ENCODE results near the gene TRNP1. TPM values are rescaled to one million over a fixed set of nuclear protein-coding genes. Genes with fewer than 3 reads are reported as not detected.

TRNP1 gene
- total RNA-seq, 1 donor from 2014 or later = 15.3 TPM

DNA sequence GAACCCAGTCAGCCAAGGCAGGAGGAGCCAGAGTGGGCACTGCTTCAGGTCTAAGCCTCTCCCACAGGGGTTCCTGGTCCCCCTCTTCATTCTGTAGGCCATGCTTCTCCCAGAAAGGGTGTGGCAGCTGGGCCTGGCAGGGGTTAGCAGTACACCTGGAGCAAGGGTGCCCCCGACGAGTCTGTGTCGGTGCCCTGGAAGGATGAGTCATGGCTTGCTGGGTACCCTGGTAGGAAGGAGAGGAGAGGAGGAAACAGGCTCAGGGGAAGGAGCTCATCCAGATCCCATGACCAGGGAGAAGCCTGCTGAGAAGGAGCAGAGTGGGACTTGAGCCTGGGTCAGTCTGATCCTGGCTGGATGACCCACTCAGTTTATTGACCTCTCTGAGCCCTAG lies 43.6 kb upstream of the TRNP1 start:
- TF ChIP-seq, protein P1, sequence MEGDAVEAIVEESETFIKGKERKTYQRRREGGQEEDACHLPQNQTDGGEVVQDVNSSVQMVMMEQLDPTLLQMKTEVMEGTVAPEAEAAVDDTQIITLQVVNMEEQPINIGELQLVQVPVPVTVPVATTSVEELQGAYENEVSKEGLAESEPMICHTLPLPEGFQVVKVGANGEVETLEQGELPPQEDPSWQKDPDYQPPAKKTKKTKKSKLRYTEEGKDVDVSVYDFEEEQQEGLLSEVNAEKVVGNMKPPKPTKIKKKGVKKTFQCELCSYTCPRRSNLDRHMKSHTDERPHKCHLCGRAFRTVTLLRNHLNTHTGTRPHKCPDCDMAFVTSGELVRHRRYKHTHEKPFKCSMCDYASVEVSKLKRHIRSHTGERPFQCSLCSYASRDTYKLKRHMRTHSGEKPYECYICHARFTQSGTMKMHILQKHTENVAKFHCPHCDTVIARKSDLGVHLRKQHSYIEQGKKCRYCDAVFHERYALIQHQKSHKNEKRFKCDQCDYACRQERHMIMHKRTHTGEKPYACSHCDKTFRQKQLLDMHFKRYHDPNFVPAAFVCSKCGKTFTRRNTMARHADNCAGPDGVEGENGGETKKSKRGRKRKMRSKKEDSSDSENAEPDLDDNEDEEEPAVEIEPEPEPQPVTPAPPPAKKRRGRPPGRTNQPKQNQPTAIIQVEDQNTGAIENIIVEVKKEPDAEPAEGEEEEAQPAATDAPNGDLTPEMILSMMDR (IDR thresholded peaks at IDR 0.05; ENCODE audit: insufficient read depth, low read length, severe bottlenecking) = no peak
- no peak for FAIRE-seq

DNA sequence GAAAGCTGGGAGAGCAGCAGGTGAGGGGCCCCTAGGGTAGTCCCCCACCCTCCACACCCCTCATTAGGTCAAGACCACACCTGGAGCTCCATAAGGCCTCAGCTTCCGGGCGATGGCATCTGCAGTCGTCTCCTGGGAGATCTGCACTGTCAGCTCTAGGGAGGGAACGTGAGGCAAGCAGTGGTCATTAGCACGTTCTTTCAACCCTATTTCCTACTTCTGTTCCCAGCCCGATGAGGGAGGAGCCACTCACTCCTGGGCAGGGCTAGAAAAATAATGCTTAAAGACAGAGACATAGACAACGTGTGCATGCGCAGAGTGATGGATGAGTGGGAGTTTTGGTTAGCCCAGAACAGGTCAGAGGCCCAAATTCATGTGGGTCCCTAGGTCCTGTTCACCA lies 42.9 kb upstream of the TRNP1 start:
- no peak for FAIRE-seq
- DNase-seq (ENCODE audit: low read depth) = no peak
- no peak overlapping the region for H3K4me3 ChIP-seq (ENCODE audit: low read depth, low read length)
- TF ChIP-seq, protein P1 (IDR thresholded peaks at IDR 0.05; ENCODE audit: insufficient read depth, low read length, severe bottlenecking) = no peak
- no peaks in the 10 kb centered on the region for H3K27me3 ChIP-seq (ENCODE audit: control insufficient read depth, insufficient read depth, low read length)
- peaks cover 26% of the 10 kb centered on the region for H3K36me3 ChIP-seq (ENCODE audit: control insufficient read depth, insufficient read depth, low read length)

More for the DNA sequence above, 43.6 kb upstream of the TRNP1 start:
- H3K4me3 ChIP-seq (ENCODE audit: low read depth, low read length) = no peak overlapping the region
- peak; percentile 26 for DNase-seq (ENCODE audit: low read depth)
- peaks cover 29% of the 10 kb centered on the region for H3K36me3 ChIP-seq (ENCODE audit: control insufficient read depth, insufficient read depth, low read length)
- H3K27me3 ChIP-seq (ENCODE audit: control insufficient read depth, insufficient read depth, low read length) = no peaks in the 10 kb centered on the region

DNA sequence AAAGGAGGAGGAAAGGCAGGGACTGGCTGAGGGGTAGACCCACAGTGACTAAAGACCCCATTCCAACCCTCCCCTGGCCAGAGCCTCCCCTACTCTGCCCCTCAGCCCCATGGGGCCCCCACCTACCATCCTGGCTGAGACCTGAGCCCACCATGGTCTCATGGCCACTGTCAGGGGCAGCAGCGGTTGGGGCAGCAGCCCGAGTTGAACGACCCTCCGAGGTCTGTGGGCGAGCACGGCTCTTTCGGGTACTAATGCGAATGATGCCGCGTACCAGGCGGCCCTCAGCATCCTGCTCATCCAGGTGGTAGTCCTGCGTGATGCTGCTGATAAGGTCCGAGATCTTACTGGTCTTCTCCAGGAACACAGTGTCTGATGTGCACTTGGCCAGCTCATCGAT lies 42.3 kb upstream of the TRNP1 start:
- FAIRE-seq (no peak), DNase-seq (ENCODE audit: low read depth) (no peak)
- TF ChIP-seq, protein P1 (IDR thresholded peaks at IDR 0.05; ENCODE audit: insufficient read depth, low read length, severe bottlenecking) = no peak
- Histone ChIP-seq H3K36me3 (ENCODE audit: control insufficient read depth, insufficient read depth, low read length) (peaks cover 23% of the 10 kb centered on the region), H3K4me3 (ENCODE audit: low read depth, low read length) (no peak overlapping the region), H3K27me3 (ENCODE audit: control insufficient read depth, insufficient read depth, low read length) (no peaks in the 10 kb centered on the region)

DNA sequence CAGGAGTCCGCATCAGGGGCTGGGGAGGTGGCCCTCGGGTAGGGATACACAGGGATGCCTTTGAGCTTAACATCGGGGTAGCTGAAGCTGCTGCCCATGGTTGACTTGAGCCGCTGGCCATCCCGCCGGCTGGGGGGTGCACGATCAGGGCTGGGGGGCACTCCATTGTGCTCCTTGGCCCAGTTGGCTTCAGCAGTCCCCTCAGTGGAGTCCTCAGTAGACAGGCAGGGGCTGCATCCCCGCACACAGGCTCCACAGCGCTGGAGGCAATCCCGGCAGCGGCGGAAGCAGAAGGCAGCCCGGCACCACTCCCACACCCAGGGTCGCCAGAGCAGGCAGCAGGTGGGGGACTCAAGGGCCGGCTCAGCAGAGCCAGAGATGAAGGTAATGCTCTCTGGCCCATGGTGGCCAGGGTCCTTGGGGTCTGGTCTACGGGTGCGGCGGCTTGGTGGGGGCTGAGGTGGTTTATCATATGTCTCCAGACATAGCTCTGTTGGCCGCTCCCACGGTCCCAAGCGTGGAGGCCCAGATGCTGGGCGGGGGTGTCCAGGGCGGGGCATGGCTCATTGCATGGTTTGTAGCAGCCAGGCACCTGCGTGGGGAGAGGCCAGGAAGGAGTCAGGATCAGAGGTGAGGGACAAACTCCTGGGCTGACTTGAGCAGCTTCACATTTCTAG lies 41.5 kb upstream of the TRNP1 start:
- Histone ChIP-seq H3K4me3 (ENCODE audit: low read depth, low read length) (no peak overlapping the region), H3K36me3 (ENCODE audit: control insufficient read depth, insufficient read depth, low read length) (peaks cover 20% of the 10 kb centered on the region), H3K27me3 (ENCODE audit: control insufficient read depth, insufficient read depth, low read length) (no peaks in the 10 kb centered on the region)
- TF ChIP-seq, protein P1 (IDR thresholded peaks at IDR 0.05; ENCODE audit: insufficient read depth, low read length, severe bottlenecking) = no peak
- FAIRE-seq (no peak), DNase-seq (ENCODE audit: low read depth) (no peak)

DNA sequence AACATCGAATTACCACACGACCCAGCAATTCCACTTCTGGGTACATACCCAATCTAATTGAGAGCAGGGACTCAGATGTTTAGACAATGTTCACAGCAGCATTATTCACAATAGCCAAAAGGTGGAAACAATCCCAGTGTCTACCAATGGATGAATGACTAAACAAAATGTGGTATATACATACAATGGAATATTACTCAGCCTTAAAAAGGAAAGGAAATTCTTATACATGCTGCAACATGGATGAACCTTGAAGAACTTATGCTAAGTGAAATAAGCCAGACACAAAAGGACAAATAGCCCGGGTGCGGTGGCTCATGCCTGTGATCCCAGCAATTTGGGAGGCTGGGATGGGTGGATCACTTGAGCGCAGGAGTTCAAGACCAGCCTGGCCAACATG lies 40.1 kb upstream of the TRNP1 start:
- DNase-seq (ENCODE audit: low read depth) = no peak
- no peak overlapping the region for H3K4me3 ChIP-seq (ENCODE audit: low read depth, low read length)
- FAIRE-seq = no peak
- H3K27me3 ChIP-seq (ENCODE audit: control insufficient read depth, insufficient read depth, low read length) = no peaks in the 10 kb centered on the region
- TF ChIP-seq, protein P1 (IDR thresholded peaks at IDR 0.05; ENCODE audit: insufficient read depth, low read length, severe bottlenecking) = no peak
- H3K36me3 ChIP-seq (ENCODE audit: control insufficient read depth, insufficient read depth, low read length) = peaks cover 20% of the 10 kb centered on the region

DNA sequence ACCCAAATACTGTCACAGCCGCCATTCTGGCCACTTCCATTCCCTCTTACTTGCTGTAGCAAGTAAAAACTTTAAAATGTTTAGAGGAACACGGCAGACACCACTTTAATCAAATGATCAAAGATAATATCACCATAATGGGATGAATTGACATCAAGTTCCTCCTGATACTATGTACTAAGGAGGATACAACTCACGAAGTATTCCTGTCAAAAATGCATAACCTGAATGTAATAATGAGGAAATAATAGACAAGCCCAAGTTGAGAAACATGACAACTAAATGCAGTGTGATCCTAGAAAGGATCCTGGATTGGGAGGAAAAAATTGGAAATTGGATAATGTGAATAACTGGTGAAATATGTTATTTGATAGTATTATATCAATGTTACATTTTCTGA lies 37.2 kb upstream of the TRNP1 start:
- TF ChIP-seq, protein P1 (IDR thresholded peaks at IDR 0.05; ENCODE audit: insufficient read depth, low read length, severe bottlenecking) = no peak
- H3K36me3 ChIP-seq (ENCODE audit: control insufficient read depth, insufficient read depth, low read length) = peaks cover 7% of the 10 kb centered on the region
- H3K4me3 ChIP-seq (ENCODE audit: low read depth, low read length) = no peak overlapping the region
- H3K27me3 ChIP-seq (ENCODE audit: control insufficient read depth, insufficient read depth, low read length) = no peaks in the 10 kb centered on the region
- no peak for FAIRE-seq
- DNase-seq (ENCODE audit: low read depth) = no peak
